Central memory CD8-positive, alpha-beta T cell (primary cell): ENCODE measurements around the gene ACY1.

Experiments
- ATAC-seq: fragments of 150-1000 bp; cut with Tn5 transposase; replicated peaks from 2 replicates; pipeline ENCODE4 v1.10.0; 2022; ENCODE audit warnings: mild to moderate bottlenecking, moderate FRiP score, moderate number of reproducible peaks; ENCODE audit not compliant: poor library complexity, severe bottlenecking; ENCODE audit errors: extremely low read depth
- DNase-seq, 2 donors: peaks; one replicate each; pipeline ENCODE4 v3.0.0; 2021; ENCODE audit warnings: low spot score in 2 of 2
- H3K27ac Mint-ChIP-seq: one replicate; pipeline ENCODE4 v1.8.0; 2022; ENCODE audit warnings: low read depth, mild to moderate bottlenecking, moderate library complexity, mixed read lengths
- H3K27me3 Mint-ChIP-seq: one replicate; pipeline ENCODE4 v1.8.0; 2022; ENCODE audit warnings: mixed read lengths
- H3K36me3 Mint-ChIP-seq: one replicate; pipeline ENCODE4 v1.8.0; 2022; ENCODE audit warnings: mild to moderate bottlenecking, moderate library complexity, mixed read lengths; ENCODE audit not compliant: insufficient read depth
- H3K4me1 Mint-ChIP-seq: one replicate; pipeline ENCODE4 v1.8.0; 2022; ENCODE audit warnings: mixed read lengths
- H3K4me3 Mint-ChIP-seq: one replicate; pipeline ENCODE4 v1.8.0; 2022; ENCODE audit warnings: mild to moderate bottlenecking, moderate library complexity, mixed read lengths
- H3K9me3 Mint-ChIP-seq: one replicate; pipeline ENCODE4 v1.8.0; 2022; ENCODE audit warnings: mixed read lengths

ACY1 gene

DNA sequence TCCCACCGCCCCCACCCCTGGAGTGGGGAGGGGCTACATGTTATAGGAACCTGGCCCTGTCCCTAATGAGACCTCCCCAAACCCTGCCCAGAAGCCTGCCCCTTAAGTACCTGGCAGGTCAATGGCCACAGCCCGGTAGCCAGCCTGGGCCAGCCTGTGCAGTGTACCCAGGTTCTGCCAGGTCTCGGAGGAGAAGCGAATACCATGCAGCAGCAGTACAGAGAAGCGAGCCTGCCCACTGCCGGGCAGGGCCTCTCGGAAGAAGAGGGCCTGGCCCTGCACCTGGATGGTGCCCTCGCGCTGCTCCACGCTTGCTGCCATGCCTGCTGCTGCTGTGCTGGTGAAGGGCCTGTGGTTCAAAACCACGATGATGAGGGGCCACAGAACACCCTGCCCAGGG lies 12.0 kb upstream of the ACY1 start:
- peaks cover 37% of the 10 kb centered on the region for H3K4me1 Mint-ChIP-seq
- no peak overlapping the region for H3K4me3 Mint-ChIP-seq
- DNase-seq: no peak
- ATAC-seq: no peak
- no peaks in the 10 kb centered on the region for H3K27me3 Mint-ChIP-seq
- no peaks in the 10 kb centered on the region for H3K9me3 Mint-ChIP-seq
- no peak overlapping the region for H3K27ac Mint-ChIP-seq
- H3K36me3 Mint-ChIP-seq: peaks cover 10% of the 10 kb centered on the region

- peaks cover 12% of the 10 kb centered on the region for H3K36me3 Mint-ChIP-seq
- DNase-seq (no peak), ATAC-seq (peak; percentile 10)
- no peaks in the 10 kb centered on the region for H3K27me3 Mint-ChIP-seq
- H3K27ac Mint-ChIP-seq: peak overlapping the region; percentile 95
- peaks cover 37% of the 10 kb centered on the region for H3K4me1 Mint-ChIP-seq
- peak overlapping the region; percentile 84 for H3K4me3 Mint-ChIP-seq
- H3K9me3 Mint-ChIP-seq: no peaks in the 10 kb centered on the region
Measured at GRCh38 chr3:51974277-51974962, 8.9 kb upstream of the ACY1 start.

GRCh38 chr3:51974963-51975851 lies 8.1 kb upstream of the ACY1 start, which contains the start of gene ABHD14A:
Gene ABHD14A, plus strand, starts transcription at chr3:51975064. Its CDS starts 72 bp downstream, at chr3:51975136.
- H3K4me3 Mint-ChIP-seq: peak within 1 kb of the TSS; percentile 84
- H3K27ac Mint-ChIP-seq: peak within 1 kb of the TSS; percentile 95
- peaks cover 37% of the 10 kb centered on the region for H3K4me1 Mint-ChIP-seq
- no peaks in the 10 kb centered on the region for H3K27me3 Mint-ChIP-seq
- peak; percentile 65 for ATAC-seq
- DNase-seq: peak; percentile 50 to 54
- H3K36me3 Mint-ChIP-seq: peaks cover 18% of the 10 kb centered on the region
- H3K9me3 Mint-ChIP-seq: no peaks in the 10 kb centered on the region

- peak overlapping the region; percentile 84 for H3K4me3 Mint-ChIP-seq
- no peaks in the 10 kb centered on the region for H3K9me3 Mint-ChIP-seq
- H3K4me1 Mint-ChIP-seq: peaks cover 36% of the 10 kb centered on the region
- ATAC-seq (no peak), DNase-seq (no peak)
- peak overlapping the region; percentile 78 for H3K27ac Mint-ChIP-seq
- H3K27me3 Mint-ChIP-seq: no peaks in the 10 kb centered on the region
- H3K36me3 Mint-ChIP-seq: peaks cover 18% of the 10 kb centered on the region
Measured at GRCh38 chr3:51975852-51976549, 7.3 kb upstream of the ACY1 start.

DNA sequence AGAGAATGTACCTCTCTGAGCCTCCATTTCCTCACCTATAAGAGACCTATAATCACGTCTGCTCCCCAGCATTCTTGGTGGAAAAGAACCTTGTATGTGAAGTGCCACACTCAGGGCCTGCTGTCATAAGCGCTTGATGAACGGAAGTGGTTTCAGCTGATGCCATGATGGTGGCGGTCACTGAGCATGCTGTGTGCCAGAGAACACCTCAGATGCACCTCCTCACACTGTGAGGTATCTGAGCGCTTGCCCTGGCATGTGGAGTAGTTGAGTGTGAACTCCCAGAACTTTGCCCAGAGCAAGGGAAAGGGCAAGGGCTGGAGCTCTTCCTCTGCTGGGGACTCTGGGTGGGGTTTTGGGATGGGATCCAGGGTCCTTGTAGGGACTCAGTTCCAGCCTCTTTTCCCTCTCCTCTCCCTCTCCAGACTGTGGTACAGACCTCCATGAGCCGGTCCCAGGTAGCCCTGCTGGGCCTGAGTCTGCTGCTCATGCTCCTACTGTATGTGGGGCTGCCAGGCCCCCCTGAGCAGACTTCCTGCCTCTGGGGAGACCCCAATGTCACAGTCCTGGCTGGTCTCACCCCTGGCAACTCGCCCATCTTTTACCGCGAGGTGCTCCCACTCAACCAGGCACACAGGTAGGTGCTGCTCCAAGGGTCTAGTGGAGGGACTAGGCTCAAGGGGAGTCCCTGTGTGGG lies 5.7 kb upstream of the ACY1 start:
- Mint-ChIP-seq H3K4me1 (peaks cover 40% of the 10 kb centered on the region), H3K27ac (peak overlapping the region; percentile 21), H3K4me3 (peak overlapping the region; percentile 40)

DNA sequence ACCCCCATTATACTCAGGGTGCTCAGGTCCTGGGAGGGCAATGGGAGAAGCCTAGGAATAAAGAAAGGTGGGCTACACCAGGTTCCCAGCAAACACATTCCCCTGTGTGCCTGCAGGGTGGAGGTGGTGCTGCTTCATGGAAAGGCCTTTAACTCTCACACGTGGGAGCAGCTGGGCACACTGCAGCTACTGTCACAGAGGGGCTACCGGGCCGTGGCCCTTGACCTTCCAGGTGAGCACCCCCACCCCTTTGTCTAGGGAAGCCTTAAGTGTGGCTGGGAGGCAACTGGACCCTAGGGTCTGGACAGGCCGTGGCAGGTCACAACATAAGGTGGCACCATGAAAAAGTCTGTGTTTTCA lies 5.2 kb upstream of the ACY1 start:
- no peak overlapping the region for H3K27ac Mint-ChIP-seq
- H3K27me3 Mint-ChIP-seq: no peaks in the 10 kb centered on the region
- no peak for DNase-seq
- no peak for ATAC-seq
- H3K36me3 Mint-ChIP-seq: peaks cover 18% of the 10 kb centered on the region
- H3K4me3 Mint-ChIP-seq: no peak overlapping the region
- H3K4me1 Mint-ChIP-seq: peaks cover 45% of the 10 kb centered on the region
- H3K9me3 Mint-ChIP-seq: no peaks in the 10 kb centered on the region

More for the DNA sequence above, 5.7 kb upstream of the ACY1 start:
- H3K9me3 Mint-ChIP-seq: no peaks in the 10 kb centered on the region
- DNase-seq (no peak), ATAC-seq (peak; percentile 47)
- peaks cover 18% of the 10 kb centered on the region for H3K36me3 Mint-ChIP-seq
- H3K27me3 Mint-ChIP-seq: no peaks in the 10 kb centered on the region

GRCh38 chr3:51980253-51980652 lies 3.1 kb upstream of the ACY1 start:
- Mint-ChIP-seq H3K36me3 (peaks cover 11% of the 10 kb centered on the region), H3K4me1 (peaks cover 39% of the 10 kb centered on the region), H3K27me3 (no peaks in the 10 kb centered on the region), H3K27ac (no peak overlapping the region), H3K4me3 (no peak overlapping the region), H3K9me3 (no peaks in the 10 kb centered on the region)
- no peak for DNase-seq
- ATAC-seq: no peak

- Mint-ChIP-seq H3K36me3 (peaks cover 11% of the 10 kb centered on the region), H3K4me1 (peaks cover 25% of the 10 kb centered on the region), H3K27me3 (no peaks in the 10 kb centered on the region), H3K4me3 (peak overlapping the region; percentile 86), H3K27ac (peak overlapping the region; percentile 73), H3K9me3 (no peaks in the 10 kb centered on the region)
- ATAC-seq (peak; percentile 20), DNase-seq (no peak)
Measured at GRCh38 chr3:51982352-51982837, 940 bp upstream of the ACY1 start.

DNA sequence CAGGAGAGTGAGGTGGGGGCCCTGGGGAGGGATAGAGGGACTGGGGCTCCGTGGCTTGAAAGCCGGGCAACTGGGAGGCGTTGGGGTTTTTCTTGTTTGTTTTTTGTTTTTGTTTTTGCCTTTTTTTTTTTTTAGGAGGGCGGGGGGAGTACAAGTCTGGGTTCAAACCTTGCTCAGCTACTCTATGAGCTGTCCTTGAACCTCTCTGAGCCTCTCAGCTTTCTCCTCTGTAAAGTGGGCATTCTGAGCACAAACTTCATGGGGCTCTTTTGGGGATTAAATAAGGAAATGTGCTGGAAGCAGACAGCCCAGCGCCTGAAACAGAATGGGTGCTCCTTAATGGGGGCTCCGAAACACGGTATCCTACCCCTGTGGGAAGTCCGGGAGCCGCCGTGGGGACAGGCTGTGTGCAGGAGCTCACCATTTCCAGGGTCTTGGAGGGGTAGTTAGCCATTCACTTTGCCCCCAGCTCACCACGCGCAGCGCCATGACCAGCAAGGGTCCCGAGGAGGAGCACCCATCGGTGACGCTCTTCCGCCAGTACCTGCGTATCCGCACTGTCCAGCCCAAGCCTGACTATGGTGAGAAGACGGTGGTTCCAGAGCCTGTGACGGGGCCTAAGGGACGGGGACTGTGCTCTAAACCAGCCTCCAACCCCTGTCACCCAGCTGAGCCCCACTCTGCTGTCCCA lies 388 bp downstream of the ACY1 start:
- DNase-seq (no peak), ATAC-seq (peak; percentile 44)
- no peaks in the 10 kb centered on the region for H3K9me3 Mint-ChIP-seq
- H3K4me1 Mint-ChIP-seq: peaks cover 24% of the 10 kb centered on the region
- H3K27ac Mint-ChIP-seq: peak overlapping the region; percentile 73
- H3K36me3 Mint-ChIP-seq: peaks cover 11% of the 10 kb centered on the region
- no peaks in the 10 kb centered on the region for H3K27me3 Mint-ChIP-seq
- H3K4me3 Mint-ChIP-seq: peak overlapping the region; percentile 86

GRCh38 chr3:51984269-51984647 lies 923 bp downstream of the ACY1 start:
- Mint-ChIP-seq H3K9me3 (no peaks in the 10 kb centered on the region), H3K27ac (peak overlapping the region; percentile 73), H3K4me1 (peaks cover 24% of the 10 kb centered on the region), H3K36me3 (peaks cover 7% of the 10 kb centered on the region), H3K27me3 (no peaks in the 10 kb centered on the region), H3K4me3 (peak overlapping the region; percentile 86)
- DNase-seq: no peak
- ATAC-seq: no peak

DNA sequence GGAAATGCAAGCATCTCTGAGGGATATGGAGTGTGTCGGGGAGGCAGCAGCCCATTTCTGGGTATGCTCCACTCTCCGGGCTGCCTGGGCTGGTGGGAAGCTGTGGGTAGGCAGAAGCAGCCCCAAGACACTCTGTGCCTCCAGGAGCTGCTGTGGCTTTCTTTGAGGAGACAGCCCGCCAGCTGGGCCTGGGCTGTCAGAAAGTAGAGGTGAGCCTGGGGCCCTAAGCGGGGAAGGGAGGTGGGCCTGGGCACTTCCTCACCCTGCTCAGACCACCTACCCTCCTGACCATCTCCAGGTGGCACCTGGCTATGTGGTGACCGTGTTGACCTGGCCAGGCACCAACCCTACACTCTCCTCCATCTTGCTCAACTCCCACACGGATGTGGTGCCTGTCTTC lies 1.7 kb downstream of the ACY1 start:
- Mint-ChIP-seq H3K27me3 (no peaks in the 10 kb centered on the region), H3K27ac (no peak overlapping the region), H3K4me1 (peaks cover 24% of the 10 kb centered on the region), H3K9me3 (no peaks in the 10 kb centered on the region), H3K4me3 (no peak overlapping the region), H3K36me3 (peaks cover 3% of the 10 kb centered on the region)
- no peak for ATAC-seq
- DNase-seq: no peak
